Measurements from ENCODE around the gene RAB1B.
A peak's percentile ranks its signal among the peaks of the same experiment; 100 is the strongest.
"Not testable (repeated sequence)": the region's sequence is repeated elsewhere in the genome, so short reads cannot be mapped to it uniquely, and the experiment has no call there.

Gene RAB1B

GRCh38 chr11:66315921-66316811 lies 47.7 kb downstream of the RAB1B start:
- Mint-ChIP-seq H3K36me3 (no peaks in the 10 kb centered on the region), H3K4me3 (no peak overlapping the region), H3K4me1 (peaks cover 29 to 44% of the 10 kb centered on the region in 2 donors), H3K9me3 (no peaks in the 10 kb centered on the region), H3K27me3 (no peaks in the 10 kb centered on the region), H3K27ac (no peak overlapping the region)
- DNase-seq, result no peak
- ATAC-seq (replicated peaks), result no peak

GRCh38 chr11:66316849-66317251 lies 48.4 kb downstream of the RAB1B start, which contains the start of gene CD248:
Gene CD248 (minus strand): TSS chr11:66317044. CDS start chr11:66317027, 17 bp downstream.
- DNase-seq (no peak), ATAC-seq (replicated peaks) (no peak)
- Mint-ChIP-seq H3K9me3 (no peaks in the 10 kb centered on the region), H3K4me3 (peak within 1 kb of the TSS; percentile 71 to 74), H3K27me3 (no peaks in the 10 kb centered on the region), H3K4me1 (peaks cover 29 to 40% of the 10 kb centered on the region in 2 donors), H3K27ac (peak within 1 kb of the TSS; percentile 90), H3K36me3 (no peaks in the 10 kb centered on the region)

DNA sequence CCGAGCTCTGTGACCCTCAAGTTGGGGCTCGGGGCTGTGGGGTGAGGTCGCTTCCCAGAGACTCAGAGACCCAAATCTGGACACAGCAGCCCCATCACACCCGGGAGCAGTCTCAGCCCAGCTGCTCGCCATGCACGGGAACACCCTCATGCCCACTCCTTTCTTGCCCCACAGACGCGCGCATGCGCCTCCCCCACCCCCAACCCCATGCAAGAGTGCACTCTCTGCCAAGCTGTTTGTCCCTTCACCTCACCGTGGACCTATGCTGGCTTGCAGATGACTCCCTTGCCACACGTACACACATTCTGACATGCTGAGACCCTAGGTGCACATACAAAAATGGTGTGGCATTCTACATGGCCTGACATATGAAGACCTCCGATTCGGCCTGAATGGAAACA lies 48.9 kb downstream of the RAB1B start:
- no peaks in the 10 kb centered on the region for H3K27me3 Mint-ChIP-seq
- peaks cover 27 to 40% of the 10 kb centered on the region in 2 donors for H3K4me1 Mint-ChIP-seq
- ATAC-seq (replicated peaks), result peak; percentile 38
- H3K36me3 Mint-ChIP-seq, result no peaks in the 10 kb centered on the region
- H3K4me3 Mint-ChIP-seq, result peak overlapping the region; percentile 71 to 74
- no peaks in the 10 kb centered on the region for H3K9me3 Mint-ChIP-seq
- H3K27ac Mint-ChIP-seq, result peak overlapping the region; percentile 86
- DNase-seq, result no peak

DNA sequence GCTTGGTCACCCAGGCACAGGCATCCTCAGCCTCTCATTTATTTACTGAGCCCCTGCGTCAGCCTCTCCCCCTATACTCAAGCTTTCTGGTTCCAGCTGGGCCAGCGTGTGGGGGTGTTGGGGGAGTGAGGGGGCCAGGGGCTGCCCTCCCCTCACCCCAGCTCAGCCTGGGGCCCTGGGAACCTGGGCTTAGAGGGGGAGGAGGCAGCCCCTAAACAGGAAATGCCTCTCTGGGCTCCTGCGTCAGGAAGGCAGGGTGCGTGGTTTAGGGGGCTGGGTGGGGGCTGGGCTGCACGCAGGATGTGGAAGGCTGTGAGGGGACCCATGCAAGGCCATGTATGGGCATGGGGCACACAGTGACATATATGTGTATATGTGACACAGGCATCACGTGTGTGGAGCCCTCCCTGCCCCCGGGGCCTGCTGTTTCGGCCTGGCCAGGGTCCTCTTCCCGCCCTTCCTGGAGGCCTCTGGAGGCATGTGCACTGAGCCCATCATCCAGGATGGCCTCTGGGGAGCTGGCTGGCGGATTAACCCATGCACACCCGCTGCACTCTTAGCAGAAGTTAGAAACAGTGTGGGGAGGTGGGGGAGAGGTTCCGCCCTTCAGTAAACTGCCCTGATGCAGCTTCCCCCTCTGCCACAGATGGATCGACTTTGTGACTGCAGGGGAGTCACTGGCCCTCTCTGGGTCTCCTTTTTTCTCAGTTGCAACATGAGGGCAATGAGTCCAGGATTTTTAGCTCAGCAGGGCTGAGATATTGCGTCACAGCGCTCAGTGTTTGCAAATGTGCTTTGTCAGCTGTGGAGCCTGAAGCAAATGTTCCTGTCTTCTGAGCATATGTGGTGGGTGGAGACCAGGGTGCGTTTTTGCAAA lies 49.5 kb downstream of the RAB1B start:
- Mint-ChIP-seq H3K4me3 (peak overlapping the region; percentile 71 to 74), H3K9me3 (no peaks in the 10 kb centered on the region), H3K4me1 (peaks cover 25 to 43% of the 10 kb centered on the region in 2 donors), H3K27me3 (no peaks in the 10 kb centered on the region), H3K27ac (peak overlapping the region; percentile 90), H3K36me3 (no peaks in the 10 kb centered on the region)
- DNase-seq (no peak), ATAC-seq (replicated peaks) (peak; percentile 79 to 84)

DNA sequence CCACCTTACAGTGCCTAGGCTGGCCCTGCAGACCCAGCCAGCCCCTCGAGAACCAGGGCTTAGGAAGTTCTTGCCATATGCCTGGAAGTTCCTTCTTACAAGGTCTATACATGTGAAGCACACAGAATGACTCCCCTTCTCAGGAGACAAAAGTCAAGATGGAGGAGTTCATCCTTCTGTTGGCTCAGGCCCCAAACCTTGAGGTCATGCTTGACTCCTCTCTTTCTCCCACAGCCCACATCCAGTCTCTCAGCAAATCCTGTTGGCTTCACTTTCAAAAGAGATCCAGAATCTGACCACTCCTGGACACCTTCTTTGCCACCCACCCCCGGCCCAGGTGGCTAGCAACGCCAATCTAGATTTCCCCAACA lies 50.1 kb downstream of the RAB1B start:
- ATAC-seq (replicated peaks) (no peak), DNase-seq (no peak)
- Mint-ChIP-seq H3K4me1 (peaks cover 25 to 40% of the 10 kb centered on the region in 2 donors), H3K4me3 (peak overlapping the region in 1 of 2 donors; percentile 74), H3K27ac (peak overlapping the region; percentile 90), H3K9me3 (no peaks in the 10 kb centered on the region), H3K27me3 (no peaks in the 10 kb centered on the region), H3K36me3 (no peaks in the 10 kb centered on the region)

DNA sequence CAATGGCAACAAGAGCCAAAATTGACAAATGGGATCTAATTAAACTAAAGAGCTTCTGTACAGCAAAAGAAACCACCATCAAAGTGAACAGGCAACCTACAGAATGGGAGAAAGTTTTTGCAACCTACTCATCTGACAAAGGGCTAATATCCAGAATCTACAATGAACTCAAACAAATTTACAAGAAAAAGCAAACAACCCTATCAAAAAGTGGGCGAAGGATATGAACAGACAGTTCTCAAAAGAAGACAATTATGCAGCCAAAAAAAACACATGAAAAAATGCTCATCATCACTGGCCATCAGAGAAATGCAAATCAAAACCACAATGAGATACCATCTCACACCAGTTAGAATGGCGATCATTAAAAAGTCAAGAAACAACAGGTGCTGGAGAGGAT lies 51.9 kb downstream of the RAB1B start:
- not testable (repeated sequence) for DNase-seq; H3K9me3 Mint-ChIP-seq; ATAC-seq (replicated peaks); H3K4me3 Mint-ChIP-seq; H3K36me3 Mint-ChIP-seq; H3K27ac Mint-ChIP-seq; H3K27me3 Mint-ChIP-seq
- H3K4me1 Mint-ChIP-seq, result peaks cover 21 to 32% of the 10 kb centered on the region in 2 donors

DNA sequence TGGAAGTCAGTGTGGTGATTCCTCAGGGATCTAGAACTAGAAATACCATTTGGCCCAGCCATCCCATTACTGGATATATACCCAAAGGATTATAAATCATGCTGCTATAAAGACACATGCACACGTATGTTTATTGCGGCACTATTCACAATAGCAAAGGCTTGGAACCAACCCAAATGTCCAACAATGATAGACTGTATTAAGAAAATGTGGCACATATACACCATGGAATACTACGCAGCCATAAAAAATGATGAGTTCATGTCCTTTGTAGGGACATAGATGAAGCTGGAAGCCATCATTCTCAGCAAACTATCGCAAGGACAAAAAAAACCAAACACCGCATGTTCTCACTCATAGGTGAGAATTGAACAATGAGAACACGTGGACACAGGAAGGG lies 52.3 kb downstream of the RAB1B start:
- not testable (repeated sequence) for ATAC-seq (replicated peaks); H3K4me3 Mint-ChIP-seq; H3K27ac Mint-ChIP-seq; H3K9me3 Mint-ChIP-seq; H3K27me3 Mint-ChIP-seq; DNase-seq; H3K36me3 Mint-ChIP-seq
- H3K4me1 Mint-ChIP-seq, result peaks cover 22 to 32% of the 10 kb centered on the region in 2 donors

- H3K4me1 Mint-ChIP-seq, result peaks cover 26 to 38% of the 10 kb centered on the region in 2 donors
- no peaks in the 10 kb centered on the region for H3K9me3 Mint-ChIP-seq
- no peaks in the 10 kb centered on the region for H3K27me3 Mint-ChIP-seq
- no peak overlapping the region for H3K4me3 Mint-ChIP-seq
- no peak for DNase-seq
- no peaks in the 10 kb centered on the region for H3K36me3 Mint-ChIP-seq
- no peak overlapping the region for H3K27ac Mint-ChIP-seq
- no peak for ATAC-seq (replicated peaks)
Measured at GRCh38 chr11:66321606-66322005, 53.2 kb downstream of the RAB1B start.

DNA sequence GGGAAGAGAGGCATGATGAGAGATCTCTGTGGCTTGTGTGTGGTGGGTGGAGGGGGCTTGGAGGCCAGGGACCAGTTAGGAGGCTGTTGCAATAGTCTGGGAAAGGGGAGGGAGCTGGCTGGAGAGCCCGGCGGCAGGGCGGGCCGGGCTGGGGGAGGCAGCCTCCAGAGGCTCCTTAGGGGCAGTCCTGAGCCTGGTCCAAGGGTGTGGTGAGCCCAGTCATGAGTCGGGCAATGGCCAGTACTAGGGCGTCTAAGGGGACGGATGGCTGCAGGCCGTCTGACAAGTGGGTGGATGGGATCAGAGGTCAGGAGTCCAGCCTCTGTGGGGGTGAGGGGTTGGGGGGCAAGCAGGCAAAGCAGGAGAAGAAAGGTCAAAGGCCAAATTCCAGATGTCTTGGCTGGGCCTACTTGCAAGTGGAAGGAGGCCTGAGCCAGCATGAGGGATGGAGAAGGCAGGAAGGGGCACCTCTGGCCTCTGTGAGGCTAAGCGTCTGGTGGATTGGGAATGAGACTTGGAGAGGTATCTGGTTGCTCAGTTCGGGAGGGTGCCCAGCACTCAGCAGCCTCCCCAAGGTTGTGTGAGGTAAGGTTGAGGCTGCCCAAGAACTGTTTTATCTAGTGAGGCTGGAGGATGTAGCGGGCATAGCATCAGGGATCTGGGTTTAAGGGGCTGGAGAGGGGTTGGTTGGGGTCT lies 54.4 kb downstream of the RAB1B start:
- peaks cover 28 to 36% of the 10 kb centered on the region in 2 donors for H3K4me1 Mint-ChIP-seq
- H3K27ac Mint-ChIP-seq, result no peak overlapping the region

GRCh38 chr11:66323684-66324083 lies 55.2 kb downstream of the RAB1B start:
- DNase-seq (no peak), ATAC-seq (replicated peaks) (no peak)
- peak overlapping the region; percentile 0 for H3K27ac Mint-ChIP-seq
- no peaks in the 10 kb centered on the region for H3K36me3 Mint-ChIP-seq
- peaks cover 27 to 36% of the 10 kb centered on the region in 2 donors for H3K4me1 Mint-ChIP-seq
- H3K27me3 Mint-ChIP-seq, result no peaks in the 10 kb centered on the region
- H3K9me3 Mint-ChIP-seq, result no peaks in the 10 kb centered on the region
- H3K4me3 Mint-ChIP-seq, result no peak overlapping the region

More for the DNA sequence above, 54.4 kb downstream of the RAB1B start:
- ATAC-seq (replicated peaks) (no peak), DNase-seq (no peak)
- no peaks in the 10 kb centered on the region for H3K36me3 Mint-ChIP-seq
- H3K9me3 Mint-ChIP-seq, result no peaks in the 10 kb centered on the region
- H3K27me3 Mint-ChIP-seq, result no peaks in the 10 kb centered on the region
- H3K4me3 Mint-ChIP-seq, result no peak overlapping the region

DNA sequence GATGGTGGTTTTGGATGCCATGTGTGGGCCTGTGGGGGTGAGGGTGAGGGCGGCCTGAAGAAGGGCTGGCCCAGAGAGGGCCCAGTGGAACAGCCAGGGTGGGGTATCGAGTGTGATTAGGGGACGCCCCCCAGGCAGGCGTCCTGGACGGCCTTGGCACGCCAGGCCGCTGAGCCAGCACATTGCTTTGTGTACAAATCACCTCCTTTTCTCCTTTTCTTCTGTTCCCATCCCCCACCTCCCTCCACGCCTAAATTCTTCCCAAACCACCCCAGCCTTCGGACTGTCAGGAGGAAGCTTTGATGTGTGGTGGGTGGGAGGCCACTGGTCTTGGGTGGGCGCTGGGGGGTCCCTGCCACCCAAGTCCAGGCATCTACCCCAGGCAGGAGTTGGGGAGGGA lies 56.2 kb downstream of the RAB1B start:
- Mint-ChIP-seq H3K9me3 (no peaks in the 10 kb centered on the region), H3K27ac (no peak overlapping the region), H3K27me3 (no peaks in the 10 kb centered on the region), H3K36me3 (no peaks in the 10 kb centered on the region), H3K4me3 (no peak overlapping the region), H3K4me1 (peaks cover 22 to 32% of the 10 kb centered on the region in 2 donors)
- ATAC-seq (replicated peaks) (no peak), DNase-seq (no peak)

- H3K4me3 Mint-ChIP-seq, result no peak overlapping the region
- no peaks in the 10 kb centered on the region for H3K36me3 Mint-ChIP-seq
- H3K27ac Mint-ChIP-seq, result no peak overlapping the region
- H3K27me3 Mint-ChIP-seq, result no peaks in the 10 kb centered on the region
- ATAC-seq (replicated peaks) (no peak), DNase-seq (no peak)
- peaks cover 22 to 32% of the 10 kb centered on the region in 2 donors for H3K4me1 Mint-ChIP-seq
- H3K9me3 Mint-ChIP-seq, result no peaks in the 10 kb centered on the region
Measured at GRCh38 chr11:66325263-66325671, 56.8 kb downstream of the RAB1B start.

- no peak for ATAC-seq (replicated peaks)
- Mint-ChIP-seq H3K27ac (no peak overlapping the region), H3K36me3 (no peaks in the 10 kb centered on the region), H3K4me1 (peaks cover 22 to 32% of the 10 kb centered on the region in 2 donors), H3K27me3 (no peaks in the 10 kb centered on the region), H3K4me3 (no peak overlapping the region), H3K9me3 (no peaks in the 10 kb centered on the region)
- no peak for DNase-seq
Measured at GRCh38 chr11:66326261-66327111, 58.0 kb downstream of the RAB1B start.

Data from stimulated activated naive B cell treated with anti-CD40 and anti-IgM and Interleukin-4, amounts not matched to agents 10 μg/mL and 1 μg/mL and 100 μg/mL, for 72 hours (primary cell).